ENCODE results near the gene DRAM1.
"Not testable (repeated sequence)": the region's sequence is repeated elsewhere in the genome, so short reads cannot be mapped to it uniquely, and the experiment has no call there.

The DRAM1 gene

DNA sequence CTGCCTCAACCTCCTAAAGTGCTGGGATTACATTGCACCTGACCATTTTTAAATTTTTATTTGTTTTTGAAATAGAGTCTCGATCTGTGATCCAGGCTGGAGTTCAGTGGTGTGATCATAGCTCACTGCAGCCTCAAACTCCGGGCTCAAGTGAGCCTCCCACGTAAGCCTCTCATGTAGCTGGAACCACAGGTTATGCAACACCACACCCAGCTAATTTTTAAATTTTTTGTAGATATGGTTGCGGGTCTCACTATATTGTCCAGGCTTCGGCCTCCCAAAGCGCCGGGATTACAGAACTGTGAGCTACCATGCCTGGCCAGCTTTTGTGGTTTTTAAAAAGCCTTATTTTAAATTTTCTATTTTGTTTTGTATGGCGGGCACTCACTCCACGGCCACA lies 2.2 kb upstream of the DRAM1 start:
- DNase-seq (ENCODE audit: low read depth) = no peak
- H3K4me3 ChIP-seq (ENCODE audit: low read depth, low read length) = no peak overlapping the region
- no peak for TF ChIP-seq CTCF (IDR thresholded peaks at IDR 0.05; ENCODE audit: low read depth, low read length, missing control alignments)

DNA sequence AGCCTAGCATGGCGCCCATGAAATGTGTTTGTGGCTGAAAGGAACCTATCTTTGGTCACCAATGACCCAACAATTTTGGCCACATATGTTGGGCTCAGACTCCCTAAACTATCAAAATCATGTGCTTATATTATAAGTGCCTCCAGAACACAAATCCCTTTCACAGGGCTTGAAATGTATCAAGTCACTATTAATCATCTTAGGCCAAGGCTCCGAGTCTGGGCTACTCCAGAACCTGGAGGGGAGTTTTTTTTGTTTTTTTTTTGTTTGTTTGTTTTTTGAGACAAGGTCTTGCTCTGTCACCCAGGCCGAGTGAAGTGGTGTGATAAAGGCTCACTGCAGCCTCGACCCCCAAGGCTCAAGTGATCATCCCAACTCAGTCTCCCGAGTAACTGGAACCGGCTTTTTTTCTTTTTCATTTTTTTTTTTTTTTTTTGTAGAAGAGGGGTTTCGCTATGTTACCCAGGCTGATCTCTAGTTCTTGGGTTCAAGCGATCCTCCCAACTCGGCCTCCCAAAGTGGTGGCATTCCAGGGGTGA lies 989 bp upstream of the DRAM1 start:
- no peak for DNase-seq (ENCODE audit: low read depth)
- peak overlapping the region; percentile 89 for H3K4me3 ChIP-seq (ENCODE audit: low read depth, low read length)

DNA sequence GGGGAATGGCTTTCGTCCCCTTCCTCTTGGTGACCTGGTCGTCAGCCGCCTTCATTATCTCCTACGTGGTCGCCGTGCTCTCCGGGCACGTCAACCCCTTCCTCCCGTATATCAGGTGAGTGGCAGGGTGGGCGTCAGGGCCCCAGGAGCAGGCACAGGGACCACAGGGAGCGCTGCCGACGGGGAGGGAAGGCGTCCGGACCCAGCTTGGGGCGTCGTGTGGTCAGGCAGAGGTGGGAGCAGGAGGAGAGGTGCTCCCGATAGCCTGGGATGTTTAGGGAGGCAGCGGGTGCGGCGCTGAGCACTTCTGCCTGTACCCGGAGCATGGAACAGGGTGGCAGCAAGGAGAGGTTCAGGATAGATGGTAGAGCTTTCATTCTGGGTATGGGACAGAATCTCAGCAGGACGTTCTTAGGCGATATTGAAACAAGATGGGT lies 444 bp downstream of the DRAM1 start:
- DNase-seq (ENCODE audit: low read depth) = no peak
- peak overlapping the region; percentile 89 for H3K4me3 ChIP-seq (ENCODE audit: low read depth, low read length)
- no peak for TF ChIP-seq CTCF (IDR thresholded peaks at IDR 0.05; ENCODE audit: low read depth, low read length, missing control alignments)

More for the DNA sequence above, 989 bp upstream of the DRAM1 start:
- no peak for TF ChIP-seq CTCF (IDR thresholded peaks at IDR 0.05; ENCODE audit: low read depth, low read length, missing control alignments)

GRCh38 chr12:101878243-101878821 lies 952 bp downstream of the DRAM1 start:
- peak overlapping the region; percentile 89 for H3K4me3 ChIP-seq (ENCODE audit: low read depth, low read length)
- no peak for DNase-seq (ENCODE audit: low read depth)
- no peak for TF ChIP-seq CTCF (IDR thresholded peaks at IDR 0.05; ENCODE audit: low read depth, low read length, missing control alignments)

DNA sequence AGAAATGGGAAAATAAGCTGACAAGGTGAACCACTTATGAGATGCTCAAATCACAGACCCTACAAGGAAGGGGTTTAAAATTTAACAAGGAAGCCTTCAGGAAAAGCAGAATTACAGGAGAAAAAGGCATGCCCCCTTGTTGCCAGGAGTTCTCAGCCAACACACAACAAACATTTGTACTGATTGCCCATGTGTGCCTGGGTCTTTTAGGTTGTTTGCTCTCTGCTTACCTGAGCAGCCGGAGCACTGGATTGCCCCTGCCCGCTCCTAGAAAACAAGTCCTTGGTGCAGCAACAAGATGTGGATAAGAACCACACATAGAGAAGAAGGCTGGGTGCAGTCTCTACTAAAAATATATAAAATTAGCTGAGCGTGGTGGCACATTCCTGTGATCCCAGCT lies 3.4 kb downstream of the DRAM1 start:
- H3K4me3 ChIP-seq (ENCODE audit: low read depth, low read length) = peak overlapping the region; percentile 22; the same call in 1 of the 2 replicates
- no peak for TF ChIP-seq CTCF (IDR thresholded peaks at IDR 0.05; ENCODE audit: low read depth, low read length, missing control alignments)
- no peak for DNase-seq (ENCODE audit: low read depth)

GRCh38 chr12:101881228-101881627 lies 3.8 kb downstream of the DRAM1 start:
- no peak for DNase-seq (ENCODE audit: low read depth)
- no peak for TF ChIP-seq CTCF (IDR thresholded peaks at IDR 0.05; ENCODE audit: low read depth, low read length, missing control alignments)
- no peak overlapping the region; the same call in 1 of the 2 replicates for H3K4me3 ChIP-seq (ENCODE audit: low read depth, low read length)

DNA sequence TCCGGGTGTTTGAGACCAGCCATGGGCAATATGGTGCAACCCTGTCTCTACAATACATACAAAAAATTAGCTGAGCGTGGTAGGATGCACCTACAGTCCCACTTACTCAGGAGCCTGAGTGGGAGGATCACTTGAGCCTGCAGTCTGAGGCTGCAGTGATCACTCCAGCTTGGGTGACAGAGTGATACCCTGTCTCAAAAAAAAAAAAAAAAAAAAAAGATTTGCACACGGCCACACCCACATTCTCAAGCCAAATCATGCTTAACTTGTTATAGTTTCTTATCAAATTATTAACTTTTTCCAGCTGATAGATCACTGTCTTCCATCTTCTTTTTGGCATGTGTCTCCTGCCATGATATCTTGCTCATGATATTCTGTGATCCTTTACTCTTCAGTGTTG lies 6.8 kb downstream of the DRAM1 start:
- no peak for TF ChIP-seq CTCF (IDR thresholded peaks at IDR 0.05; ENCODE audit: low read depth, low read length, missing control alignments)
- no peak for DNase-seq (ENCODE audit: low read depth)
- H3K4me3 ChIP-seq (ENCODE audit: low read depth, low read length) = no peak overlapping the region

DNA sequence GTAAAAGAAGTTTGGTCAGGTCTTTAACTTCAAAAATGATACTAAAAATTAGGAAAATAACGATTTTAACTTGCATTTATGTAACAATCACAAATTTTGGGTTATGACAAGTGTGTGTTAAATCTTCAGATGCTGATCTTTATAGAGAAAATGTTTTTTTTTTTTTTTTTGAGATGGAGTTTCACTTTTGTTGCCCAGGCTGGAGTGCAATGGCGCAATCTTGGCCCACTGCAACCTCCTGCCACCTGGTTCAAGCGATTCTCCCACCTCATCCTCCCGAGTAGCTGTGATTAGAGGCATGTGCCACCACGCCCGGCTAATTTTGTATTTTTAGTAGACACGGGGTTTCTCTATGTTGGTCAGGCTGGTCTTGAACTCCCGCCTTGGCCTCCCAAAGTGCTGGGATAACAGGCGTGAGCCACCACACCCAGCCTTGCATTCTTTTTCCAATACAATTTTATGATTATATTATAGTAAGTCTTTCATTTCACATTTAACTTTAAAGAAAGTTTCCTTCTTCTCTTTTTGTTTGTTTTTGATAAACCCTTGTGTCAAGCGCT lies 7.5 kb downstream of the DRAM1 start:
- not testable (repeated sequence) for DNase-seq (ENCODE audit: low read depth)

More for the DNA sequence above, 7.5 kb downstream of the DRAM1 start:
- not testable (repeated sequence) for H3K4me3 ChIP-seq (ENCODE audit: low read depth, low read length)
